ENCODE measurements around the gene CMKLR1. TPM values are rescaled to one million over a fixed set of nuclear protein-coding genes. Genes with fewer than 3 reads are reported as not detected.

The CMKLR1 gene
- polyA plus RNA-seq, 1 experiment, result 0.10 TPM

GRCh38 chr12:108313606-108314351 is 25.3 kb downstream of the CMKLR1 start:
- POLR2A ChIA-PET, result no interaction called here
- Histone ChIP-seq H3K36me3 (ENCODE audit: control insufficient read depth, insufficient read depth, low read length) (no peaks in the 10 kb centered on the region), H3K4me3 (ENCODE audit: low read depth, low read length) (no peak overlapping the region), H3K27me3 (ENCODE audit: control insufficient read depth, insufficient read depth, low read length) (no peaks in the 10 kb centered on the region; the same call in 1 of the 2 replicates)
- TF ChIP-seq CTCF (IDR thresholded peaks at IDR 0.05; ENCODE audit: insufficient read depth, low read depth, low read length), result no peak
- CTCF ChIA-PET, result interaction anchor here (1.6 kb wide), 1 partner anchor 24 kb away, joined by 4 read pairs; no protein-coding TSS in a partner anchor
- no peak for DNase-seq (ENCODE audit: low read depth)

- TF ChIP-seq CTCF (IDR thresholded peaks at IDR 0.05; ENCODE audit: insufficient read depth, low read depth, low read length), result no peak
- Histone ChIP-seq H3K27me3 (ENCODE audit: control insufficient read depth, insufficient read depth, low read length) (peaks cover 2% of the 10 kb centered on the region), H3K4me3 (ENCODE audit: low read depth, low read length) (no peak overlapping the region), H3K36me3 (ENCODE audit: control insufficient read depth, insufficient read depth, low read length) (no peaks in the 10 kb centered on the region)
- CTCF ChIA-PET, result interaction anchor here (1.6 kb wide), 1 partner anchor 25 kb away, joined by 4 read pairs; no protein-coding TSS in a partner anchor
- POLR2A ChIA-PET, result no interaction called here
- no peak for DNase-seq (ENCODE audit: low read depth)
Measured at GRCh38 chr12:108313241-108313605, 25.9 kb downstream of the CMKLR1 start.

- no peak for TF ChIP-seq CTCF (IDR thresholded peaks at IDR 0.05; ENCODE audit: insufficient read depth, low read depth, low read length)
- peaks cover 2% of the 10 kb centered on the region for H3K27me3 ChIP-seq (ENCODE audit: control insufficient read depth, insufficient read depth, low read length)
- ChIA-PET POLR2A (no interaction called here), CTCF (interaction anchor here (1.6 kb wide), 1 partner anchor 25 kb away, joined by 4 read pairs; no protein-coding TSS in a partner anchor)
- no peaks in the 10 kb centered on the region for H3K36me3 ChIP-seq (ENCODE audit: control insufficient read depth, insufficient read depth, low read length)
- H3K4me3 ChIP-seq (ENCODE audit: low read depth, low read length), result no peak overlapping the region
- DNase-seq (ENCODE audit: low read depth), result no peak
Measured at GRCh38 chr12:108312693-108313189, 26.4 kb downstream of the CMKLR1 start.

GRCh38 chr12:108312073-108312659 is 26.9 kb downstream of the CMKLR1 start:
- Histone ChIP-seq H3K4me3 (ENCODE audit: low read depth, low read length) (no peak overlapping the region), H3K27me3 (ENCODE audit: control insufficient read depth, insufficient read depth, low read length) (peaks cover 2% of the 10 kb centered on the region), H3K36me3 (ENCODE audit: control insufficient read depth, insufficient read depth, low read length) (no peaks in the 10 kb centered on the region)
- ChIA-PET CTCF (no interaction called here), POLR2A (no interaction called here)
- TF ChIP-seq CTCF (IDR thresholded peaks at IDR 0.05; ENCODE audit: insufficient read depth, low read depth, low read length), result no peak
- no peak for DNase-seq (ENCODE audit: low read depth)

- Histone ChIP-seq H3K27me3 (ENCODE audit: control insufficient read depth, insufficient read depth, low read length) (peaks cover 2% of the 10 kb centered on the region), H3K4me3 (ENCODE audit: low read depth, low read length) (no peak overlapping the region), H3K36me3 (ENCODE audit: control insufficient read depth, insufficient read depth, low read length) (no peaks in the 10 kb centered on the region)
- DNase-seq (ENCODE audit: low read depth), result no peak
- CTCF ChIA-PET, result no interaction called here
- POLR2A ChIA-PET, result no interaction called here
- TF ChIP-seq CTCF (IDR thresholded peaks at IDR 0.05; ENCODE audit: insufficient read depth, low read depth, low read length), result no peak
Measured at GRCh38 chr12:108311605-108312004, 27.5 kb downstream of the CMKLR1 start.
